ENCODE measurements around the gene TMEM240. TPM values are rescaled to one million over a fixed set of nuclear protein-coding genes. Genes with fewer than 3 reads are reported as not detected.

The TMEM240 gene
- total and polyA plus RNA-seq, 2 of the 8 experiments (the other 6 are each of a cell fraction or from before 2014, with no cell fraction given), result 3.6 to 5.7 TPM

DNA sequence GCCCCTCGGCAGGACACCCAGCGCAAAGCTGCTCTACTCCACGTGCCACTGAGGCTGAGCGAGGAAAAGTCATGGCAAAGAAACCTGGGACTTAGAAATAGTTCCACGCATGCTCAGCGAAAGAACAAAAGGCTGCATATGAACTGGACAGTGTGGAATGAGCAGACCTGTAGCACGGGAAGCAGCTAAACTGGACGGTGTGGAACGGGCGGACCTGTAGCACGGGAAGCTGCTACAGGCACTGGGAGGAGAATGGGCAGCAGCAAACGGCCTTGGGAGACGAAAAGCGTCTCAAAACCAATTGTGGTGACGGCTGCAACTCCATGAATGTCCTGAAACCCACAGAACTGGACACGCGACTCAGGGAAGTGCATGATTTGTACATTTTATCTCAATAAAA lies 18.6 kb upstream of the TMEM240 start:
- Histone ChIP-seq H3K9me3 (ENCODE audit: insufficient read depth in 2 of 2, low read depth in 1 of 2, low read length in 1 of 2) (no peaks in the 10 kb centered on the region), H3K27ac (ENCODE audit: low read depth, low read length) (peak overlapping the region; percentile 34; the same call in 1 of the 2 replicates), H4K20me1 (replicated peaks in 1 of 2; ENCODE audit: control insufficient read depth in 1 of 2, insufficient read depth in 2 of 2, low read length in 2 of 2) (peaks cover 7 to 28% of the 10 kb centered on the region in 2 experiments), H4K5ac (ENCODE audit: insufficient read length, low read depth, low read length) (no peak overlapping the region), H2BK120ac (replicated peaks; ENCODE audit: low read depth, low read length) (no peak overlapping the region), H3K4me2 (ENCODE audit: insufficient read depth in 1 of 2, low read depth in 2 of 2, low read length in 2 of 2) (no peak overlapping the region), H3K9ac (replicated peaks in 1 of 4; ENCODE audit: extremely low read depth in 1 of 4, low read depth in 3 of 4, low read length in 3 of 4) (no peak overlapping the region), H3K4me3 (ENCODE audit: extremely low read depth in 1 of 4, insufficient read depth in 2 of 4, low read depth in 3 of 4, low read length in 4 of 4) (no peak overlapping the region), H2BK20ac (ENCODE audit: low read length) (no peak overlapping the region), H3K18ac (ENCODE audit: extremely low read depth, low read length) (no peak overlapping the region), H3K27me3 (replicated peaks in 1 of 4; ENCODE audit: control insufficient read depth in 3 of 4, extremely low read depth in 1 of 4, insufficient read depth in 3 of 4, low read length in 3 of 4) (no peaks in the 10 kb centered on the region), H3K23ac (ENCODE audit: insufficient read length) (no peak overlapping the region), H3K56ac (replicated peaks; ENCODE audit: insufficient read length, low read depth, low read length) (no peak overlapping the region), H3K23me2 (ENCODE audit: low read depth, low read length) (no peaks in the 10 kb centered on the region), H2BK5ac (ENCODE audit: low read depth, low read length) (no peak overlapping the region), H3K14ac (ENCODE audit: insufficient read length) (no peak overlapping the region), H3K36me3 (ENCODE audit: control insufficient read depth in 2 of 4, insufficient read depth in 4 of 4, low read length in 3 of 4) (peaks cover 9 to 30% (median 16%) of the 10 kb centered on the region in 4 experiments; a peak in 7 of 8 replicates), H4K91ac (replicated peaks; ENCODE audit: insufficient read length, low read length) (no peak overlapping the region), H4K8ac (ENCODE audit: extremely low read depth, insufficient read depth, low read length) (no peak overlapping the region), H3K79me1 (ENCODE audit: low read depth, low read length) (no peaks in the 10 kb centered on the region; the same call in 1 of the 2 replicates), H2BK15ac (ENCODE audit: low read length) (no peak overlapping the region; the same call in 1 of the 2 replicates), H3K79me2 (ENCODE audit: control insufficient read depth in 1 of 2, insufficient read depth in 2 of 2, low read length in 2 of 2) (peaks cover 0 to 21% of the 10 kb centered on the region in 2 experiments; a peak in 1 of 4 replicates), H2AFZ (ENCODE audit: low read length) (no peak overlapping the region), H3K4ac (replicated peaks; ENCODE audit: insufficient read length, low read depth, low read length) (no peak overlapping the region), H2BK12ac (ENCODE audit: low read depth, low read length) (peak overlapping the region; percentile 50; the same call in 1 of the 2 replicates), H2AK5ac (ENCODE audit: low read depth, low read length) (no peak overlapping the region), H3K4me1 (replicated peaks in 1 of 4; ENCODE audit: control insufficient read depth in 3 of 4, insufficient read depth in 4 of 4, low read length in 3 of 4) (no peaks in the 10 kb centered on the region)
- ChIA-PET POLR2A (ENCODE audit: partially characterized antibody) (interaction anchor here (0.6 to 23.0 kb wide), 9 partner anchors 5 to 220 kb away, joined by 3 to 367 read pairs (median 4); no protein-coding TSS in a partner anchor), CTCF (ENCODE audit: partially characterized antibody) (interaction anchor here (1.3 to 2.4 kb wide), 4 partner anchors 8 to 60 kb away, joined by 3 to 8 read pairs (median 6); no protein-coding TSS in a partner anchor)
- TF ChIP-seq, protein P1, sequence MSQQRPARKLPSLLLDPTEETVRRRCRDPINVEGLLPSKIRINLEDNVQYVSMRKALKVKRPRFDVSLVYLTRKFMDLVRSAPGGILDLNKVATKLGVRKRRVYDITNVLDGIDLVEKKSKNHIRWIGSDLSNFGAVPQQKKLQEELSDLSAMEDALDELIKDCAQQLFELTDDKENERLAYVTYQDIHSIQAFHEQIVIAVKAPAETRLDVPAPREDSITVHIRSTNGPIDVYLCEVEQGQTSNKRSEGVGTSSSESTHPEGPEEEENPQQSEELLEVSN (IDR thresholded peaks at IDR 0.05), result no peak
- TF ChIP-seq POLR2A (IDR thresholded peaks at IDR 0.05; ENCODE audit: control extremely low read depth in 1 of 2, low read depth in 2 of 2, low read length in 2 of 2) (0 out of 3 replicates have a peak, but pooled peaks of 1 of the 2 experiments have one; percentile 1), EGR1 (IDR thresholded peaks at IDR 0.05; ENCODE audit: borderline replicate concordance, low read depth, low read length) (no peak), SP2 (IDR thresholded peaks at IDR 0.05; ENCODE audit: low read length) (no peak), SAP30 (IDR thresholded peaks at IDR 0.05; ENCODE audit: insufficient read depth, insufficient replicate concordance, low read length) (no peak), ZNF274 (IDR thresholded peaks at IDR 0.05; ENCODE audit: borderline replicate concordance, extremely low read depth, low read length) (no peak)
- WGBS, 2 experiments (ENCODE audit: extremely low coverage in 1 of 2, insufficient coverage in 1 of 2, insufficient read length in 1 of 2, insufficient replicate concordance in 2 of 2, low coverage in 1 of 2, low lambda C conversion rate in 2 of 2, missing lambda C conversion rate in 1 of 2), result 92% methylated on average over 17 of the region's 17 CpGs; no CpG with 5 or more reads in 1 of the 2 experiments
- no peak for DNase-seq (ENCODE audit: low read depth in 1 of 2, low spot score in 2 of 2)
- no peak for FAIRE-seq
